H1 (cell line): ENCODE data around the gene CWC27. TPM values are rescaled to one million over a fixed set of nuclear protein-coding genes. Genes with fewer than 3 reads are reported as not detected.

Experiments used
- CTCF ChIA-PET: fragments of 300-600 bp; sonication (Branson Sonifier 250); formaldehyde crosslinking; loops from one replicate; lab custom pipeline; 2021; ENCODE audit not compliant: partially characterized antibody; lab: Charles Lee
- POLR2A ChIA-PET: fragments of 300-600 bp; sonication (Branson Sonifier 250); formaldehyde crosslinking; loops from one replicate; lab custom pipeline; 2021; ENCODE audit warnings: inconsistent platforms; ENCODE audit not compliant: partially characterized antibody; lab: Charles Lee
- DNase-seq, 2 experiments: peaks; one replicate each; pipeline versions ENCODE4 v3.0.0 to v3.0.0-alpha.2; 2010 to 2022; ENCODE audit warnings: low spot score in 2 of 2, low read depth in 1 of 2, mixed read lengths in 1 of 2
- FAIRE-seq: peaks from 2 replicates; lab custom pipeline; 2011; peaks lifted over from hg19 to GRCh38; lab: Jason Lieb, UNC
- H2AFZ ChIP-seq: 2 replicates; pipeline ENCODE4 v1.8.1; 2012; ENCODE audit warnings: low read length, inconsistent platforms
- H2AK5ac ChIP-seq: 2 replicates; pipeline ENCODE4 v1.6.1; 2013; ENCODE audit warnings: low read depth, low read length
- H2BK120ac ChIP-seq: replicated peaks from 2 replicates; pipeline ENCODE3; 2013; ENCODE audit warnings: low read depth, low read length, inconsistent platforms
- H2BK12ac ChIP-seq: 2 replicates; pipeline ENCODE4 v1.6.1; 2013; ENCODE audit warnings: low read depth, low read length
- H2BK15ac ChIP-seq: 2 replicates; pipeline ENCODE4 v1.6.1; 2013; ENCODE audit warnings: low read length
- H2BK20ac ChIP-seq: 2 replicates; pipeline ENCODE4 v1.6.1; 2013; ENCODE audit warnings: low read length
- H2BK5ac ChIP-seq: 2 replicates; pipeline ENCODE4 v1.6.1; 2013; ENCODE audit warnings: low read depth, low read length
- H3K14ac ChIP-seq: 2 replicates; pipeline ENCODE4 v1.6.1; 2013; ENCODE audit warnings: inconsistent platforms; ENCODE audit not compliant: insufficient read length
- H3K18ac ChIP-seq: 2 replicates; pipeline ENCODE4 v1.6.1; 2013; ENCODE audit warnings: low read length; ENCODE audit errors: extremely low read depth
- H3K23ac ChIP-seq: 2 replicates; pipeline ENCODE4 v1.6.1; 2013; ENCODE audit warnings: inconsistent platforms; ENCODE audit not compliant: insufficient read length
- H3K23me2 ChIP-seq: 2 replicates; pipeline ENCODE4 v1.6.1; 2013; ENCODE audit warnings: low read depth, low read length
- H3K27ac ChIP-seq: 2 replicates; pipeline ENCODE4 v1.6.1; 2011; ENCODE audit warnings: low read depth, low read length, inconsistent platforms
- H3K27me3 ChIP-seq, 4 experiments: replicated peaks in 1 of 4; 1 replicate in 1 of 4; 2 replicates in 3 of 4; pipeline versions ENCODE4 v1.6.1 to v1.8.1; 2011 to 2013; ENCODE audit warnings: low read length in 3 of 4, mild to moderate bottlenecking in 3 of 4, inconsistent platforms in 2 of 4, mixed read lengths in 2 of 4, moderate library complexity in 1 of 4; ENCODE audit not compliant: control insufficient read depth in 3 of 4, insufficient read depth in 3 of 4; ENCODE audit errors: extremely low read depth in 1 of 4
- H3K36me3 ChIP-seq, 4 experiments: 2 replicates each; pipeline versions ENCODE4 v1.6.1 to v1.8.1; 2011 to 2013; ENCODE audit warnings: mild to moderate bottlenecking in 4 of 4, low read length in 3 of 4, moderate library complexity in 2 of 4, control low read depth in 1 of 4, inconsistent platforms in 1 of 4; ENCODE audit not compliant: insufficient read depth in 4 of 4, control insufficient read depth in 2 of 4
- H3K4ac ChIP-seq: replicated peaks from 2 replicates; pipeline ENCODE3; 2013; ENCODE audit warnings: low read length, low read depth, mixed read lengths, inconsistent platforms; ENCODE audit not compliant: insufficient read length
- H3K4me1 ChIP-seq, 4 experiments: replicated peaks in 1 of 4; 1 replicate in 1 of 4; 2 replicates in 3 of 4; pipeline versions ENCODE4 v1.6.1 to v1.8.1; 2011 to 2013; ENCODE audit warnings: low read length in 3 of 4, inconsistent platforms in 2 of 4, mixed read lengths in 1 of 4; ENCODE audit not compliant: insufficient read depth in 4 of 4, control insufficient read depth in 3 of 4
- H3K4me2 ChIP-seq, 2 experiments: 2 replicates each; pipeline versions ENCODE4 v1.6.1 to v1.8.1; 2011 to 2013; ENCODE audit warnings: low read depth in 2 of 2, low read length in 2 of 2, control low read depth in 1 of 2, inconsistent platforms in 1 of 2, mild to moderate bottlenecking in 1 of 2; ENCODE audit not compliant: insufficient read depth in 1 of 2
- H3K4me3 ChIP-seq, 4 experiments: fragments of 200-600, 300-600 bp in 1 of 4; sonication (generic), shearing (Covaris generic), sonication (Bioruptor Twin) in 1 of 4; 2 replicates each; pipeline versions ENCODE4 v1.5.1 to v1.8.1; 2011 to 2016; ENCODE audit warnings: low read length in 4 of 4, low read depth in 3 of 4, control low read depth in 2 of 4, inconsistent platforms in 2 of 4, mild to moderate bottlenecking in 2 of 4, mixed read lengths in 1 of 4, moderate library complexity in 1 of 4; ENCODE audit not compliant: insufficient read depth in 2 of 4; ENCODE audit errors: extremely low read depth in 1 of 4
- H3K56ac ChIP-seq: replicated peaks from 2 replicates; pipeline ENCODE3; 2013; ENCODE audit warnings: low read depth, mild to moderate bottlenecking, mixed read lengths, low read length, inconsistent platforms; ENCODE audit not compliant: insufficient read length
- H3K79me1 ChIP-seq: 2 replicates; pipeline ENCODE4 v1.6.1; 2013; ENCODE audit warnings: low read depth, low read length, control low read depth
- H3K79me2 ChIP-seq, 2 experiments: 2 replicates each; pipeline versions ENCODE4 v1.6.1 to v1.8.1; 2012 to 2013; ENCODE audit warnings: low read length in 2 of 2, mild to moderate bottlenecking in 2 of 2, inconsistent platforms in 1 of 2; ENCODE audit not compliant: insufficient read depth in 2 of 2, control insufficient read depth in 1 of 2
- H3K9ac ChIP-seq, 4 experiments: replicated peaks in 1 of 4; 1 replicate in 1 of 4; 2 replicates in 3 of 4; pipeline versions ENCODE4 v1.6.1 to v1.8.1; 2011 to 2013; ENCODE audit warnings: low read depth in 3 of 4, low read length in 3 of 4, control low read depth in 2 of 4, mild to moderate bottlenecking in 2 of 4, moderate library complexity in 2 of 4, inconsistent platforms in 1 of 4; ENCODE audit errors: extremely low read depth in 1 of 4
- H3K9me3 ChIP-seq, 2 experiments: 2 replicates each; pipeline versions ENCODE4 v1.6.1 to v1.8.1; 2012 to 2013; ENCODE audit warnings: mild to moderate bottlenecking in 2 of 2, moderate library complexity in 2 of 2, control low read depth in 1 of 2, inconsistent platforms in 1 of 2, low read depth in 1 of 2, low read length in 1 of 2, mixed read lengths in 1 of 2; ENCODE audit not compliant: insufficient read depth in 2 of 2
- H4K20me1 ChIP-seq, 2 experiments: replicated peaks in 1 of 2; 2 replicates each; pipeline versions ENCODE3 to v1.8.1; 2011 to 2013; ENCODE audit warnings: inconsistent platforms in 2 of 2, low read length in 2 of 2, mild to moderate bottlenecking in 1 of 2; ENCODE audit not compliant: insufficient read depth in 2 of 2, control insufficient read depth in 1 of 2
- H4K5ac ChIP-seq: 2 replicates; pipeline ENCODE4 v1.6.1; 2013; ENCODE audit warnings: low read length, low read depth, mixed read lengths, inconsistent platforms; ENCODE audit not compliant: insufficient read length
- H4K8ac ChIP-seq: 2 replicates; pipeline ENCODE4 v1.8.0; 2013; ENCODE audit warnings: mild to moderate bottlenecking, moderate library complexity, low read length, inconsistent platforms; ENCODE audit not compliant: insufficient read depth; ENCODE audit errors: extremely low read depth
- H4K91ac ChIP-seq: replicated peaks from 2 replicates; pipeline ENCODE3; 2013; ENCODE audit warnings: low read length, mixed read lengths, inconsistent platforms; ENCODE audit not compliant: insufficient read length
- RFX5 ChIP-seq: IDR thresholded peaks from 2 replicates; pipeline ENCODE4 v1.6.1; 2011; ENCODE audit warnings: low read depth, low read length, improper control_type of control experiment, borderline replicate concordance
- WGBS, 2 experiments: shearing (Covaris generic) in 1 of 2; methylation state at CpG; one replicate each; pipeline versions ENCODE4 v1.1.6 to v1.1.7; 2013 to 2015; ENCODE audit warnings: low lambda C conversion rate in 2 of 2, mixed read lengths in 2 of 2, inconsistent platforms in 1 of 2, low coverage in 1 of 2, missing lambda C conversion rate in 1 of 2; ENCODE audit not compliant: insufficient replicate concordance in 2 of 2, insufficient coverage in 1 of 2, insufficient read length in 1 of 2; ENCODE audit errors: extremely low coverage in 1 of 2, missing lambda C conversion rate in 1 of 2; 5-methylcytosine and 5-hydroxymethylcytosine counted together
- polyA plus RNA-seq, 7 experiments: library from polyadenylated mRNA; depleted of rRNA in 3 of 7; stranded (reverse) in 5 of 7; unstranded in 2 of 7; fragments of >200 nt in 5 of 7; fragments of 200-250 nt in 2 of 7; gene quantifications; 1 replicate in 5 of 7; 2 replicates in 1 of 7; 4 replicates in 1 of 7; pipeline versions ENCODE4 v1.2.1 to v1.2.3, GENCODE V29; 2011 to 2013; ENCODE audit warnings: missing spikeins in 2 of 7, mixed read lengths in 2 of 7
- total RNA-seq: library from RNA; stranded (reverse); fragmentation: NEBNext Ultra II Directional; extraction: Animal tissue kit (Norgen Biotek cat#: 25700); gene quantifications from 2 replicates; pipeline ENCODE4 v1.2.1, GENCODE V29; 2021

The CWC27 gene
- total and polyA plus RNA-seq, 2 of the 8 experiments (the other 6 are each of a cell fraction or from before 2014, with no cell fraction given) = 24.9 to 43.4 TPM

- H2AK5ac ChIP-seq = no peak overlapping the region
- no peak overlapping the region for H3K56ac ChIP-seq
- H3K4me2 ChIP-seq = no peak overlapping the region
- H3K4ac ChIP-seq = no peak overlapping the region
- no peak for TF ChIP-seq RFX5
- CTCF ChIA-PET = no interaction called here
- H3K23me2 ChIP-seq = no peaks in the 10 kb centered on the region
- H2BK20ac ChIP-seq = no peak overlapping the region
- no peaks in the 10 kb centered on the region for H3K79me1 ChIP-seq
- no peak overlapping the region for H2BK5ac ChIP-seq
- H2BK12ac ChIP-seq = no peak overlapping the region
- H3K14ac ChIP-seq = no peak overlapping the region
- no peak overlapping the region for H3K18ac ChIP-seq
- H3K23ac ChIP-seq = no peak overlapping the region
- no peak overlapping the region for H4K5ac ChIP-seq
- no peaks in the 10 kb centered on the region for H3K36me3 ChIP-seq
- DNase-seq (no peak), FAIRE-seq (no peak)
- no peaks in the 10 kb centered on the region for H3K9me3 ChIP-seq
- POLR2A ChIA-PET = no interaction called here
- H4K8ac ChIP-seq = no peak overlapping the region
- H2AFZ ChIP-seq = no peak overlapping the region
- H3K79me2 ChIP-seq = no peaks in the 10 kb centered on the region
- H4K91ac ChIP-seq = no peak overlapping the region
- no peak overlapping the region for H2BK120ac ChIP-seq
- H3K9ac ChIP-seq = no peak overlapping the region
- no peak overlapping the region for H3K4me3 ChIP-seq
- H3K27ac ChIP-seq = no peak overlapping the region
- 81% methylated on average over 2 of the region's 2 CpGs; no CpG with 5 or more reads in 1 of the 2 experiments for WGBS, 2 experiments
- H2BK15ac ChIP-seq = no peak overlapping the region
- H4K20me1 ChIP-seq = no peaks in the 10 kb centered on the region
- no peaks in the 10 kb centered on the region; a peak in 1 of 7 replicates for H3K4me1 ChIP-seq
- no peaks in the 10 kb centered on the region for H3K27me3 ChIP-seq
These were observed 95.4 kb downstream of the CWC27 start for GRCh38 chr5:64864171-64864570.
